Neural cell (in vitro differentiated cells): Measurements from ENCODE around the gene GPR17. TPM values are rescaled to one million over a fixed set of nuclear protein-coding genes. Genes with fewer than 3 reads are reported as not detected.

Experiments used
- H2AFZ ChIP-seq: fragments of 200-600, 300-800 bp; sonication (generic), shearing (Covaris generic); 2 replicates; pipeline ENCODE4 v1.6.0; 2014; ENCODE audit warnings: low read depth, mild to moderate bottlenecking, antibody characterized with exemption, low read length, moderate library complexity
- H3F3A ChIP-seq: fragments of 200-600 bp; shearing (Covaris generic); 2 replicates; pipeline ENCODE4 v1.6.1; 2016; ENCODE audit warnings: mild to moderate bottlenecking, moderate library complexity, mixed read lengths, antibody characterized with exemption, low read length; ENCODE audit not compliant: insufficient read depth, poor library complexity, severe bottlenecking
- H3K27ac ChIP-seq: fragments of 200-600, 300-800 bp; sonication (generic), shearing (Covaris generic); 2 replicates; pipeline ENCODE4 v1.5.1; 2014; ENCODE audit warnings: mild to moderate bottlenecking, low read length, moderate library complexity
- H3K27me3 ChIP-seq: fragments of 300-800, 200-600 bp; sonication (generic), shearing (Covaris generic); 2 replicates; pipeline ENCODE4 v1.6.0; 2014; ENCODE audit warnings: mild to moderate bottlenecking, low read depth, low read length, moderate library complexity; ENCODE audit not compliant: insufficient read depth
- H3K36me3 ChIP-seq: fragments of 300-800, 200-600 bp; sonication (generic), shearing (Covaris generic); 2 replicates; pipeline ENCODE4 v1.5.1; 2014; ENCODE audit warnings: mild to moderate bottlenecking, antibody characterized with exemption, low read length, moderate library complexity; ENCODE audit not compliant: insufficient read depth
- H3K4me2 ChIP-seq: fragments of 300-800, 200-600 bp; sonication (generic), shearing (Covaris generic); 2 replicates; pipeline ENCODE4 v1.6.0; 2014; ENCODE audit warnings: mild to moderate bottlenecking, low read length
- H3K4me3 ChIP-seq: fragments of 300-800, 200-600 bp; sonication (generic), shearing (Covaris generic); 2 replicates; pipeline ENCODE4 v1.5.1; 2014; ENCODE audit warnings: mild to moderate bottlenecking, low read length, moderate library complexity
- H3K79me2 ChIP-seq: fragments of 200-600 bp; shearing (Covaris generic); replicated peaks from 2 replicates; pipeline ENCODE4 v1.6.0; 2014; ENCODE audit warnings: mild to moderate bottlenecking, low read length, moderate library complexity; ENCODE audit not compliant: insufficient read depth
- H3K9ac ChIP-seq: fragments of 300-800, 200-600 bp; sonication (generic), shearing (Covaris generic); 2 replicates; pipeline ENCODE4 v1.6.1; 2016; ENCODE audit warnings: mild to moderate bottlenecking, low read length, mixed read lengths
- H3K9me2 ChIP-seq: fragments of 200-600 bp; shearing (Covaris generic); 2 replicates; pipeline ENCODE4 v1.6.1; 2016; ENCODE audit warnings: mild to moderate bottlenecking, low read length, mixed read lengths; ENCODE audit not compliant: insufficient read depth
- H3K9me3 ChIP-seq: fragments of 200-600, 300-800 bp; sonication (generic), shearing (Covaris generic); 2 replicates; pipeline ENCODE4 v1.6.1; 2016; ENCODE audit warnings: mild to moderate bottlenecking, mixed run types, low read length, moderate library complexity, mixed read lengths
- H4K20me1 ChIP-seq: fragments of 200-600 bp; shearing (Covaris generic); 2 replicates; pipeline ENCODE4 v1.6.1; 2016; ENCODE audit warnings: mild to moderate bottlenecking, mixed run types; ENCODE audit not compliant: insufficient read depth
- EP300 ChIP-seq: fragments of 450-650 bp; conservative IDR thresholded peaks from 2 replicates; pipeline ENCODE4 v1.6.1; 2014; ENCODE audit warnings: antibody characterized with exemption, mild to moderate bottlenecking, moderate library complexity; ENCODE audit not compliant: poor library complexity, severe bottlenecking
- EZH2 ChIP-seq: fragments of 200-600, 300-800 bp; shearing (Covaris generic), sonication (generic); IDR thresholded peaks from 2 replicates; pipeline ENCODE4 v1.6.1; 2014; ENCODE audit warnings: antibody characterized with exemption, low read length, borderline replicate concordance, mild to moderate bottlenecking; ENCODE audit not compliant: insufficient read depth, poor library complexity, severe bottlenecking
- MXI1 ChIP-seq: fragments of 450-650 bp; conservative IDR thresholded peaks from 2 replicates; pipeline ENCODE4 v1.6.1; 2014; ENCODE audit warnings: antibody characterized with exemption, mild to moderate bottlenecking; ENCODE audit not compliant: poor library complexity, severe bottlenecking
- POLR2AphosphoS5 ChIP-seq: IDR thresholded peaks from 2 replicates; pipeline ENCODE4 v1.6.1; 2012
- RAD21 ChIP-seq: fragments of 450-650 bp; conservative IDR thresholded peaks from 2 replicates; pipeline ENCODE4 v1.6.1; 2014; ENCODE audit warnings: antibody characterized with exemption, mild to moderate bottlenecking, moderate library complexity
- REST ChIP-seq: IDR thresholded peaks from 2 replicates; pipeline ENCODE4 v1.6.1; 2012; ENCODE audit warnings: borderline replicate concordance
- SMC3 ChIP-seq: fragments of 450-650 bp; conservative IDR thresholded peaks from 2 replicates; pipeline ENCODE4 v1.6.1; 2014; ENCODE audit warnings: antibody characterized with exemption, mild to moderate bottlenecking, moderate library complexity; ENCODE audit not compliant: poor library complexity
- TAF1 ChIP-seq: IDR thresholded peaks from 2 replicates; pipeline ENCODE4 v1.6.1; 2012; ENCODE audit warnings: low read depth
- polyA plus RNA-seq: library from polyadenylated mRNA; depleted of rRNA; stranded (reverse); fragments of >200 nt; gene quantifications from 2 replicates; pipeline ENCODE4 v1.2.3, GENCODE V29; 2014
- TF ChIP-seq, protein P1 (sequence below): fragments of 450-650 bp; IDR thresholded peaks from 2 replicates; pipeline ENCODE4 v1.5.1; 2014; ENCODE audit warnings: antibody characterized with exemption, mild to moderate bottlenecking, moderate library complexity; ENCODE audit not compliant: poor library complexity, severe bottlenecking

GPR17 gene
- polyA plus RNA-seq, 1 donor from 2014 or later = not detected

DNA sequence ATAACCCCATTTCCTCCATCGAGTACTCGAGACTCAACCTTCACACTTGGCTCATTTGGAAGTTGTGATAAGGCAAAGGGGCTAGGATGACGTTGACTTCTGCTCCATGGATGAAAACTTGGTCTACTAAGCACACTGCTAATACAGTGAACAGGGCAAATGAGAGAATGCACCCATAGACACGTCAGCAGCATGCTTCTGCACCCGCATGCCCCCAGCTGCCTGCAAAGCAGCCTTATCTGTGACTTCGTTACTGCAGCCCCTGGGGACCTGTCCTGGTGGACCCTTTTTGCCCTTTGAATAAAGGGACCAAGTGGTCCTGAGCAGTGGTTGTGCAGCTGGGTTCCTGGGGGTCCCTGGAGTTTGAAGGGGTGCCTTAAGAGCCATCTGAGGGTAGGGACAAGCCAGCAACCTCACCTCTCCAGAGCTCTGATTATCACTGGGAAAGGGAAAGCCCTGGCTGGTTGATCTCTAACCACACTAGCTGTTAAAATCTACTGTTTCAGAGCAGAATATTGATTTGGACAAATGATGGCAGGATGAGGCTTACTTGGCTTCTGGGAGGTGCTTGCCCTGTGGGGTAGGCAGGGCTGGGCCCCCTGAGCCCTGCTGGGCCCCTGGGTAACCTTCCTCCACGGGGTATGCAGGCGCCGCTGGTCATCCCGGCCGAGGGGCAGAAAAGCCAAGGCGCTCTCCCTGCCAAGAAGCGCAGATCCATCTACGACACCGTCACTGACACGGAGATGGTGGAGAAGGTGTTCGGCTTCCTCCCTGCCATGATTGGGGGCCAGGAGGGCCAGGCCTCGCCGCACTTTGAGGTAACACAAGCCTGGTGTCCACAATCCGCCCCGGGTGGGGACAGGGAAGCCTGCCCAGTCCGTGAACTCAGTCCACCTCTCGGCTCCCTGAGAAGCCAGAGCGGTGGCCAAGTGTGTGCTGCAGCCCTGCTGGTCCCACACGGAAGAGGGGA is 37.6 kb upstream of the GPR17 start:
- Histone ChIP-seq H4K20me1 (no peaks in the 10 kb centered on the region), H3K9me2 (no peaks in the 10 kb centered on the region), H3K4me2 (no peak overlapping the region), H3K9ac (no peak overlapping the region), H3K9me3 (peaks cover 2% of the 10 kb centered on the region), H3K27me3 (no peaks in the 10 kb centered on the region), H3F3A (no peaks in the 10 kb centered on the region), H2AFZ (no peak overlapping the region), H3K4me3 (no peak overlapping the region), H3K27ac (no peak overlapping the region), H3K36me3 (no peaks in the 10 kb centered on the region), H3K79me2 (no peaks in the 10 kb centered on the region)
- TF ChIP-seq EZH2 = no peak
- TF ChIP-seq, protein P1, sequence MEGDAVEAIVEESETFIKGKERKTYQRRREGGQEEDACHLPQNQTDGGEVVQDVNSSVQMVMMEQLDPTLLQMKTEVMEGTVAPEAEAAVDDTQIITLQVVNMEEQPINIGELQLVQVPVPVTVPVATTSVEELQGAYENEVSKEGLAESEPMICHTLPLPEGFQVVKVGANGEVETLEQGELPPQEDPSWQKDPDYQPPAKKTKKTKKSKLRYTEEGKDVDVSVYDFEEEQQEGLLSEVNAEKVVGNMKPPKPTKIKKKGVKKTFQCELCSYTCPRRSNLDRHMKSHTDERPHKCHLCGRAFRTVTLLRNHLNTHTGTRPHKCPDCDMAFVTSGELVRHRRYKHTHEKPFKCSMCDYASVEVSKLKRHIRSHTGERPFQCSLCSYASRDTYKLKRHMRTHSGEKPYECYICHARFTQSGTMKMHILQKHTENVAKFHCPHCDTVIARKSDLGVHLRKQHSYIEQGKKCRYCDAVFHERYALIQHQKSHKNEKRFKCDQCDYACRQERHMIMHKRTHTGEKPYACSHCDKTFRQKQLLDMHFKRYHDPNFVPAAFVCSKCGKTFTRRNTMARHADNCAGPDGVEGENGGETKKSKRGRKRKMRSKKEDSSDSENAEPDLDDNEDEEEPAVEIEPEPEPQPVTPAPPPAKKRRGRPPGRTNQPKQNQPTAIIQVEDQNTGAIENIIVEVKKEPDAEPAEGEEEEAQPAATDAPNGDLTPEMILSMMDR = no peak
- no peak for TF ChIP-seq REST
- no peak for TF ChIP-seq MXI1
- no peak for TF ChIP-seq RAD21
- no peak for TF ChIP-seq TAF1
- no peak for TF ChIP-seq POLR2AphosphoS5
- no peak for TF ChIP-seq SMC3
- TF ChIP-seq EP300 = no peak

- Histone ChIP-seq H3K9ac (no peak overlapping the region), H3K27me3 (no peaks in the 10 kb centered on the region), H2AFZ (no peak overlapping the region), H3K79me2 (no peaks in the 10 kb centered on the region), H3K4me3 (no peak overlapping the region), H3K27ac (no peak overlapping the region), H3K9me2 (no peaks in the 10 kb centered on the region), H3K9me3 (no peaks in the 10 kb centered on the region), H3K4me2 (no peak overlapping the region), H4K20me1 (no peaks in the 10 kb centered on the region), H3F3A (no peaks in the 10 kb centered on the region), H3K36me3 (no peaks in the 10 kb centered on the region)
- TF ChIP-seq MXI1 (no peak), SMC3 (no peak), POLR2AphosphoS5 (no peak), RAD21 (no peak), TAF1 (no peak), EZH2 (no peak), REST (no peak), EP300 (no peak)
- TF ChIP-seq, protein P1 = no peak
Observed at GRCh38 chr2:127609031-127609751, 36.8 kb upstream of the GPR17 start.
